Measurements from ENCODE around the gene NOXA1. TPM values are rescaled to one million over a fixed set of nuclear protein-coding genes. Genes with fewer than 3 reads are reported as not detected.

NOXA1 gene
- total and polyA plus RNA-seq, 8 donors, result 6.6 to 45.5 (median 12.6) TPM

- WGBS, 2 donors, result 40 to 41% methylated on average over 18 of the region's 18 CpGs
These were observed 16.0 kb downstream of the NOXA1 start for GRCh38 chr9:137439158-137439714.

GRCh38 chr9:137441289-137441934, 18.2 kb downstream of the NOXA1 start, which contains the start of gene ENTPD8:
TSS of gene ENTPD8 (minus strand) at chr9:137441357. CDS start at chr9:137438285, 3,072 bp downstream.
- ATAC-seq (peak; percentile 75 to 88 (median 84)), DNase-seq (peak; percentile 81 to 96 (median 88)), FAIRE-seq (no peak)
- no peaks in the 10 kb centered on the region for H3K36me3 ChIP-seq
- TF ChIP-seq CTCF (IDR thresholded peaks at IDR 0.05), result no peak
- H3K27ac ChIP-seq, result no peak within 1 kb of the TSS
- no peaks in the 10 kb centered on the region for H3K9me3 ChIP-seq
- 1% methylated on average over 38 to 62 of the region's 62 CpGs for WGBS, 2 donors
- intact Hi-C loops (cut with DNase I), result no loop called here
- H3K4me3 ChIP-seq, result peak within 1 kb of the TSS; percentile 18 to 60 (median 32)
- peaks cover 4 to 9% (median 8%) of the 10 kb centered on the region in 3 donors for H3K4me1 ChIP-seq
- no peaks in the 10 kb centered on the region for H3K27me3 ChIP-seq

More at GRCh38 chr9:137439158-137439714, 16.0 kb downstream of the NOXA1 start:
- ATAC-seq (no peak), DNase-seq (peak in 2 of 6 donors; percentile 53 to 61), FAIRE-seq (no peak)
- intact Hi-C loops (cut with DNase I), result no loop called here
- H3K4me3 ChIP-seq, result no peak overlapping the region
- no peaks in the 10 kb centered on the region for H3K36me3 ChIP-seq
- no peak overlapping the region for H3K27ac ChIP-seq
- peaks cover 11 to 13% (median 12%) of the 10 kb centered on the region in 3 donors for H3K4me1 ChIP-seq
- TF ChIP-seq CTCF (IDR thresholded peaks at IDR 0.05), result no peak
- no peaks in the 10 kb centered on the region for H3K9me3 ChIP-seq
- no peaks in the 10 kb centered on the region for H3K27me3 ChIP-seq

- no peak for TF ChIP-seq CTCF (IDR thresholded peaks at IDR 0.05)
- H3K4me1 ChIP-seq, result peaks cover 0 to 6% (median 4%) of the 10 kb centered on the region in 3 donors
- H3K9me3 ChIP-seq, result no peaks in the 10 kb centered on the region
- DNase-seq, result no peak
- WGBS, 2 donors, result 20 to 30% methylated on average over 7 of the region's 7 CpGs
- H3K27me3 ChIP-seq, result no peaks in the 10 kb centered on the region
- intact Hi-C loops (cut with DNase I), result no loop called here
- peak overlapping the region in 2 of 4 donors; percentile 43 to 60 for H3K4me3 ChIP-seq
- no peak for FAIRE-seq
- H3K27ac ChIP-seq, result no peak overlapping the region
- H3K36me3 ChIP-seq, result no peaks in the 10 kb centered on the region
- ATAC-seq, result no peak
These were observed 18.7 kb downstream of the NOXA1 start for GRCh38 chr9:137441935-137442321.

GRCh38 chr9:137444106-137444790, 21.1 kb downstream of the NOXA1 start:
- Histone ChIP-seq H3K27me3 (no peaks in the 10 kb centered on the region), H3K4me3 (no peak overlapping the region), H3K9me3 (no peaks in the 10 kb centered on the region), H3K27ac (no peak overlapping the region), H3K4me1 (peaks cover 0 to 6% (median 4%) of the 10 kb centered on the region in 3 donors), H3K36me3 (peaks cover 0 to 5% (median 0%) of the 10 kb centered on the region in 3 donors)
- no peak for TF ChIP-seq CTCF (IDR thresholded peaks at IDR 0.05)
- WGBS, 2 donors, result 75 to 84% methylated on average over 14 of the region's 14 CpGs
- ATAC-seq, result no peak
- intact Hi-C loops (cut with DNase I), result no loop called here
- FAIRE-seq, result no peak
- peak in 2 of 6 donors; percentile 18 to 26 for DNase-seq

Data from pancreas (tissue), 10 donors.